ENCODE data around the gene UTS2R.

UTS2R gene

GRCh38 chr17:82415336-82415735, 43.8 kb downstream of the UTS2R start:
- Histone ChIP-seq H3K4me3 (ENCODE audit: low read depth, low read length) (no peak overlapping the region), H3K9ac (ENCODE audit: low read length) (no peak overlapping the region), H3K36me3 (ENCODE audit: control insufficient read depth in 1 of 2, insufficient read depth in 2 of 2, low read length in 2 of 2) (peaks cover 0 to 3% of the 10 kb centered on the region in 2 experiments), H3K9me3 (ENCODE audit: insufficient read depth, low read depth, low read length) (peaks cover 2% of the 10 kb centered on the region), H2AK5ac (ENCODE audit: low read length) (no peak overlapping the region), H3K27me3 (ENCODE audit: insufficient read depth, low read length) (no peaks in the 10 kb centered on the region), H4K91ac (ENCODE audit: low read depth, low read length) (no peak overlapping the region), H3K79me1 (ENCODE audit: low read length) (peaks cover 6% of the 10 kb centered on the region), H4K8ac (ENCODE audit: low read depth, low read length) (no peak overlapping the region), H2BK120ac (ENCODE audit: insufficient read depth, low read length, poor library complexity) (no peak overlapping the region), H3K14ac (ENCODE audit: low read length) (no peak overlapping the region), H3K4me2 (ENCODE audit: low read length) (no peak overlapping the region), H2AFZ (ENCODE audit: insufficient read depth, low read length, poor library complexity) (no peak overlapping the region), H3K4me1 (ENCODE audit: control insufficient read depth in 1 of 2, insufficient read depth in 2 of 2, low read length in 2 of 2) (peaks cover 3 to 4% of the 10 kb centered on the region in 2 experiments), H3K23ac (ENCODE audit: low read length) (no peak overlapping the region), H3K18ac (ENCODE audit: low read length) (no peak overlapping the region), H3K27ac (ENCODE audit: low read depth, low read length) (no peak overlapping the region), H3K79me2 (ENCODE audit: control insufficient read depth, insufficient read depth, low read length, poor library complexity) (peaks cover 3% of the 10 kb centered on the region), H2BK5ac (ENCODE audit: low read depth, low read length, poor library complexity) (no peak overlapping the region), H3K4ac (ENCODE audit: low read depth, low read length) (no peak overlapping the region), H4K12ac (ENCODE audit: low read depth, low read length) (no peak overlapping the region), H2BK12ac (ENCODE audit: low read length) (no peak overlapping the region)
- no peak for DNase-seq
- WGBS (ENCODE audit: extremely low coverage, insufficient coverage, insufficient read length): no CpG with 5 or more reads among the region's 26 CpGs

- Histone ChIP-seq H3K23ac (ENCODE audit: low read length) (no peak overlapping the region), H3K36me3 (ENCODE audit: control insufficient read depth in 1 of 2, insufficient read depth in 2 of 2, low read length in 2 of 2) (peaks cover 0 to 4% of the 10 kb centered on the region in 2 experiments), H3K27me3 (ENCODE audit: insufficient read depth, low read length) (no peaks in the 10 kb centered on the region), H3K4me2 (ENCODE audit: low read length) (no peak overlapping the region), H2AFZ (ENCODE audit: insufficient read depth, low read length, poor library complexity) (no peak overlapping the region), H3K9ac (ENCODE audit: low read length) (no peak overlapping the region), H4K12ac (ENCODE audit: low read depth, low read length) (no peak overlapping the region), H4K91ac (ENCODE audit: low read depth, low read length) (no peak overlapping the region), H4K8ac (ENCODE audit: low read depth, low read length) (no peak overlapping the region), H3K4me3 (ENCODE audit: low read depth, low read length) (no peak overlapping the region), H2BK5ac (ENCODE audit: low read depth, low read length, poor library complexity) (no peak overlapping the region), H3K79me1 (ENCODE audit: low read length) (peaks cover 6% of the 10 kb centered on the region), H3K14ac (ENCODE audit: low read length) (no peak overlapping the region), H3K4me1 (ENCODE audit: control insufficient read depth in 1 of 2, insufficient read depth in 2 of 2, low read length in 2 of 2) (peaks cover 3 to 4% of the 10 kb centered on the region in 2 experiments), H3K79me2 (ENCODE audit: control insufficient read depth, insufficient read depth, low read length, poor library complexity) (peaks cover 3% of the 10 kb centered on the region), H3K18ac (ENCODE audit: low read length) (no peak overlapping the region), H2BK120ac (ENCODE audit: insufficient read depth, low read length, poor library complexity) (no peak overlapping the region), H3K4ac (ENCODE audit: low read depth, low read length) (no peak overlapping the region), H2BK12ac (ENCODE audit: low read length) (no peak overlapping the region), H3K27ac (ENCODE audit: low read depth, low read length) (no peak overlapping the region), H3K9me3 (ENCODE audit: insufficient read depth, low read depth, low read length) (peaks cover 2% of the 10 kb centered on the region), H2AK5ac (ENCODE audit: low read length) (no peak overlapping the region)
- no peak for DNase-seq
- no CpG with 5 or more reads among the region's 9 CpGs for WGBS (ENCODE audit: extremely low coverage, insufficient coverage, insufficient read length)
Observed at GRCh38 chr17:82415786-82416185, 44.2 kb downstream of the UTS2R start.

GRCh38 chr17:82416264-82416663, 44.7 kb downstream of the UTS2R start:
- WGBS (ENCODE audit: extremely low coverage, insufficient coverage, insufficient read length): no CpG with 5 or more reads among the region's 4 CpGs

GRCh38 chr17:82416771-82417170, 45.2 kb downstream of the UTS2R start:
- Histone ChIP-seq H3K18ac (ENCODE audit: low read length) (no peak overlapping the region), H3K4me2 (ENCODE audit: low read length) (no peak overlapping the region), H3K14ac (ENCODE audit: low read length) (no peak overlapping the region), H3K9ac (ENCODE audit: low read length) (no peak overlapping the region), H3K27ac (ENCODE audit: low read depth, low read length) (no peak overlapping the region), H3K79me1 (ENCODE audit: low read length) (peaks cover 6% of the 10 kb centered on the region), H4K8ac (ENCODE audit: low read depth, low read length) (no peak overlapping the region), H2AK5ac (ENCODE audit: low read length) (no peak overlapping the region), H2BK5ac (ENCODE audit: low read depth, low read length, poor library complexity) (no peak overlapping the region), H3K23ac (ENCODE audit: low read length) (no peak overlapping the region), H3K9me3 (ENCODE audit: insufficient read depth, low read depth, low read length) (peaks cover 2% of the 10 kb centered on the region), H2BK120ac (ENCODE audit: insufficient read depth, low read length, poor library complexity) (no peak overlapping the region), H2BK12ac (ENCODE audit: low read length) (no peak overlapping the region), H3K4me3 (ENCODE audit: low read depth, low read length) (no peak overlapping the region), H3K79me2 (ENCODE audit: control insufficient read depth, insufficient read depth, low read length, poor library complexity) (peaks cover 3% of the 10 kb centered on the region), H3K27me3 (ENCODE audit: insufficient read depth, low read length) (no peaks in the 10 kb centered on the region), H2AFZ (ENCODE audit: insufficient read depth, low read length, poor library complexity) (no peak overlapping the region), H3K4ac (ENCODE audit: low read depth, low read length) (no peak overlapping the region), H3K36me3 (ENCODE audit: control insufficient read depth in 1 of 2, insufficient read depth in 2 of 2, low read length in 2 of 2) (peaks cover 0 to 6% of the 10 kb centered on the region in 2 experiments), H4K91ac (ENCODE audit: low read depth, low read length) (no peak overlapping the region), H4K12ac (ENCODE audit: low read depth, low read length) (no peak overlapping the region), H3K4me1 (ENCODE audit: control insufficient read depth in 1 of 2, insufficient read depth in 2 of 2, low read length in 2 of 2) (peaks cover 3 to 4% of the 10 kb centered on the region in 2 experiments)
- no CpG with 5 or more reads among the region's 6 CpGs for WGBS (ENCODE audit: extremely low coverage, insufficient coverage, insufficient read length)
- no peak for DNase-seq

More at GRCh38 chr17:82416264-82416663, 44.7 kb downstream of the UTS2R start:
- Histone ChIP-seq H2AFZ (ENCODE audit: insufficient read depth, low read length, poor library complexity) (no peak overlapping the region), H3K4me3 (ENCODE audit: low read depth, low read length) (no peak overlapping the region), H2BK5ac (ENCODE audit: low read depth, low read length, poor library complexity) (no peak overlapping the region), H3K4me1 (ENCODE audit: control insufficient read depth in 1 of 2, insufficient read depth in 2 of 2, low read length in 2 of 2) (peaks cover 3 to 4% of the 10 kb centered on the region in 2 experiments), H3K23ac (ENCODE audit: low read length) (no peak overlapping the region), H3K18ac (ENCODE audit: low read length) (no peak overlapping the region), H3K9me3 (ENCODE audit: insufficient read depth, low read depth, low read length) (peaks cover 2% of the 10 kb centered on the region), H3K36me3 (ENCODE audit: control insufficient read depth in 1 of 2, insufficient read depth in 2 of 2, low read length in 2 of 2) (peaks cover 0 to 6% of the 10 kb centered on the region in 2 experiments), H4K8ac (ENCODE audit: low read depth, low read length) (no peak overlapping the region), H4K91ac (ENCODE audit: low read depth, low read length) (no peak overlapping the region), H3K79me1 (ENCODE audit: low read length) (peaks cover 6% of the 10 kb centered on the region), H3K27me3 (ENCODE audit: insufficient read depth, low read length) (no peaks in the 10 kb centered on the region), H2BK120ac (ENCODE audit: insufficient read depth, low read length, poor library complexity) (no peak overlapping the region), H3K14ac (ENCODE audit: low read length) (no peak overlapping the region), H3K4ac (ENCODE audit: low read depth, low read length) (no peak overlapping the region), H3K9ac (ENCODE audit: low read length) (no peak overlapping the region), H4K12ac (ENCODE audit: low read depth, low read length) (no peak overlapping the region), H3K27ac (ENCODE audit: low read depth, low read length) (no peak overlapping the region), H3K79me2 (ENCODE audit: control insufficient read depth, insufficient read depth, low read length, poor library complexity) (peaks cover 3% of the 10 kb centered on the region), H3K4me2 (ENCODE audit: low read length) (no peak overlapping the region), H2AK5ac (ENCODE audit: low read length) (no peak overlapping the region), H2BK12ac (ENCODE audit: low read length) (no peak overlapping the region)
- DNase-seq: no peak
